NCI-H2227 (cell line): ENCODE measurements around the gene ZNF516.

Source experiments
- DNase-seq: peaks from one replicate; lab custom pipeline; 2025; ENCODE audit not compliant: unreplicated experiment; lab: John Stamatoyannopoulos, UW

Gene ZNF516

GRCh38 chr18:76491776-76492668, 3.0 kb downstream of the ZNF516 start:
- DNase-seq, result peak; percentile 53

DNA sequence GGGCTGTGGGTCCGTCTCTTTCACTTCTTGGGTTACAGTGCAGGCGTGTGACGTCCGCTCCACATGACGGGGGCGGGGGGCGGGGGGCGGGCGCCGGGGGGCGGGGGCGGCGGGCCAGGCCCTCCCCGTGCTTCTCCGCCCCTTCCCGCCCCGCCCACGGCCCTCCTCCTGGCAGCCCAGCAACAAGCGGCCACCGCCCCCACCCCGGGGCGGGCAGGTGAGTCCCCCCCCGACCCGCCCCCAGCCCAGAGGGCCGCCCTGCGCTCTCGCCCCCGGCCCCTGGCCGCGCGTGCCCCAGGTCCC, 3.6 kb downstream of the ZNF516 start:
- DNase-seq, result peak; percentile 76

DNA sequence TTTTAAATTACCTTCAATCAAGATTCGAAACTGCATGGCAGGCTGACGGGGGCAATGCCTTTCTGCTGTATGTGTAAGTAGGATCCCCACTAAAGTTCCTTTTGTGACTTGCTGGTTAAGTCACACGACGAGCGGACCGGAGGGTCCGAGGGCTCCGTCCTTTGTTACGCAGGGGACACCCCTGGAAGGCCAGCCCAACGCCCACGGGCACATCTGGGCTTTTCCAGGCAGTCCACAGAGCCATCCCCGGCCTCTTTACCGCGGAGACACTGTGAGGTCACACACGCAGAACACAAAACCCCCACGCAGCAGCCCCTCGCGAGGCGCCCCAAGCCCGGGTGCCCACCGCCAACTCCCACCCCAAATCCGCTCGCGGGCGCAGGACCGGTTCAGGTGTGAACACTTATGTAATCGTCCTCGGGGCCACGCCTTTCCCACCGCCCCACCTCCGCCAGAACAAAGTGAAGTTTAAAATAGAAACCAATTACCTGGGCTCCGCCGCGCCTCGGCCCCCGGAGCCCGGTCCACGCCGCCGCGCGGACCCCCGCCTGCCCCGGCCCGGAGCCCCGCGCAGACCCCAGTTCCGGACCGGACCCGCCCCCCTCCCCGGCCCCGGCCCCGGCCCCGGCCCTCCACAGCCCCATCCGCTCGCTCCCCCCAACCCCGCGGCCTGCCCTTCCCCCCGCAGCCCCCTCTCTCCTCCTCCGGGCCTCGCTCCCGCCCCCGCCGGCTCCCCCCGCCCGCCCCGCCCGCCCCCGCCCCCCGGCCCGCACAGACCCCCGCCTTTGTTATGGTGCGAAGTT, 4.2 kb downstream of the ZNF516 start:
- peak; percentile 60 for DNase-seq

- no peak for DNase-seq
Measured at GRCh38 chr18:76490033-76490432, 5.0 kb downstream of the ZNF516 start.

DNA sequence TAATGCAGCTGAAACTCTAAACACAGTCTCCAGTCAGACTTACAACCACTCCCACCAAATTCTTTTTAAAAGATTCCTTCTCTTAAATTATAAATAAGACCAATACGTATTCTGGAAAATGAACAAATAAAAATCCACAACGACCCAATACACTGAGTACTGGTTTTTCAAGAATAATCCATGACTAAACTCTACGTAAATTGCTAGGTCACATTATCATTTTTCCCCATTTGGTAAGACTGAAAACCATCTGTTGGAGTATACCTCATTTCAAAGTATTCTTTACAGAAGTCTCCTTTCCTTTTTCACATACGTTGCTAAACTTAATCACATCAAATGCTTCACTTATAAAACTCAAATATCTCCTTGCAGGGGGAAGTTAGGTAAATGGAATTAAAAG, 6.0 kb downstream of the ZNF516 start:
- DNase-seq, result no peak

DNA sequence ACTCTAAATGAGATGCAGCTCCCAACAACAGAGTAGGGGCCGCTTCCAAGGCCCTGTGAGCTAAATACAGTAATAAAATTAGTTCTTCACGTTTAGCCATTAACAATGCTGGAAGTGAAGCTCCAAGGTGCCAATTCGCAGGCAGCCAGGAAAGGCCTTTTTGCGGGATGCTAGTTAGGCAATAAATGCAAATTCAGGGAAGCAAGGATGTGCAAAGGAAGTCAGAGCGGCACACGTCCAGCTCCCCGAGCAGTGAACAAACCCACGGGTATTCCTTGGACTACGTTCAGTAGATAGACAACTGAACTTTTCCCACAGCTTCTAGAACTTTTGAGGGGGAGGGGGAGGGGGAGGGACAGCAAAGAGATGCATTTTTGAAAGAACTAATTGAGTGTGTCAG, 6.9 kb downstream of the ZNF516 start:
- no peak for DNase-seq

DNA sequence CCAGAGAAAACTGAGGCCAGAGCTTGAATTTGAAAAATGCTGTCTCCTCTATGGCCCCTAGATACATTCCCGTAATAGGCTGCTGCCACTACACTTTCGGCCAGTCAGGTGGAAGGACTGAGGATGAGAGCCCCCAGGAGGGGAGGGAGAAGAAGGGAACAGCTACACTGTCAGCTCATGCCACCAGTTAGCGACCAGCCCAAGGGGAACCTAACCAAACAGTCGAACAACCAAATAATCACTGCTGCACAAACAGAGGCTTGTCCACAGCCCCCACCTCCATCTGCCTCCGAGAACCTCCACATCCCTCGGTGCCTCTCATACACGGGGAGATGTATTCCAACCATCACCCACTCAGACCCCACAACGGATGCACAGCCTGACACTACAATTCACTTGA, 7.3 kb downstream of the ZNF516 start:
- peak; percentile 40 for DNase-seq

DNA sequence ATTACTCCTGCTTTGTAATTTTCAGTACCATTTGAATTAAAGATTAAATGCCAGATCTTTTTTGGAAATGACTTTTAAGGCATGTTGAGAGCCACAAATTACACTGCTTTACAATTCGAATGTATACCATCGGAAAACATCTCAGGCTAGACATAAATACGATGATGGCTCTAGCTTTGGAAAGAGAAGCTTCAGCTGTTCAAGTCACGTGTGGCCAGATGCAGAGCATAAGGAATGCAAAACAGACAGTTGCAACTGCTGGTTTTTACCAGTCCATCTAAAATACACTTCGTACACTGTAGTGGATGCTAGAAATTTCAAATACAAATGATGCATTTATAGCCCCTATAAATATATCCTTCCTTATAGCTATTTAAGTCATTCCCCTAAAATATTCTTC, 8.0 kb downstream of the ZNF516 start:
- no peak for DNase-seq

DNA sequence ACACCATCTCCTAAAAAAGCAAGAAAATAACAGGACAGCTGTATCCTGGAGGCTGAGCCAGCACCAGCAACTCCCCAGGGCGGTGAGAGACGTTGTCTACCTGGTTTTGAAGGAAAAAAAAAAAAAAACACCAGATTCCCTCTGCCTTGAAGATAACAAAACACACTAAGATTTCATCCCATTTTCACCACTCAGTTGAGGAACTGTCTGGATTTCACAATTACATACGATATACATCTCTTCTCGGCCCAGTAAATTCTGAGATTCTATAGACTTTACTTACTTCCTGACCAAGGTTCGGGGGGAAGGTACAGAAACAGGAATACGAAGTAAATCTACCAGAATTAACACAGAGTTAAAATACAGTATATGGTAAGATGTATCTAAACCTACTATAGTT, 8.5 kb downstream of the ZNF516 start:
- no peak for DNase-seq

GRCh38 chr18:76486038-76486437, 9.0 kb downstream of the ZNF516 start:
- DNase-seq, result no peak

DNA sequence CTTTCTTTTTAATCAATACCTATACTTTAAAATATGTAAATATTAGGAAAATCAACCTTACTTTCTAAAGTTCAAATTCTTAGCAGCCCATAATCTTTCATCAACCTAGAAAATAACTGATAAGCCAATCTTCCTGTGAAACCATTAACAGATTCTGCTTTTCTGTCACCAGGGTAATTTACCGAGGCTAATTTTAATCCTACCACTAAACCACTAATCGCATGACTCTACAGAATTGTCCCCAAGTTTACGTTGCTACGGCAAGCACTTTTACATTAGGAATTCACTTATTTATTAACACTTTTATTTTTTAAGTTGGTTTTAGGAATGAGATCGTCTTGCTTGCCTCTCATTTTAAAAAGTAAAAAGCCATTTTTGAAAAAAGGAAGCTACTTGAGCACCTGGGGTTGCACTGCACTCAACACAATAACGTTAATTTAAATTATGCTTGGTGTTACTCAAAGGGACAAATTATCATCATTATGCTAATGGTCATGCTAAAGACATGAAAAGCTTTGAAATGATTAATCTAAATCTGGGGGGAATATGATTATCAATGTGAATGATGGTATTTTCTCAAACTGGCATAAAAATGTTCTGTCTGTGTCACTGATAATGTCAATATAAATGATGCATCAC, 10.2 kb downstream of the ZNF516 start:
- no peak for DNase-seq

- no peak for DNase-seq
Measured at GRCh38 chr18:76483780-76484179, 11.3 kb downstream of the ZNF516 start.

DNA sequence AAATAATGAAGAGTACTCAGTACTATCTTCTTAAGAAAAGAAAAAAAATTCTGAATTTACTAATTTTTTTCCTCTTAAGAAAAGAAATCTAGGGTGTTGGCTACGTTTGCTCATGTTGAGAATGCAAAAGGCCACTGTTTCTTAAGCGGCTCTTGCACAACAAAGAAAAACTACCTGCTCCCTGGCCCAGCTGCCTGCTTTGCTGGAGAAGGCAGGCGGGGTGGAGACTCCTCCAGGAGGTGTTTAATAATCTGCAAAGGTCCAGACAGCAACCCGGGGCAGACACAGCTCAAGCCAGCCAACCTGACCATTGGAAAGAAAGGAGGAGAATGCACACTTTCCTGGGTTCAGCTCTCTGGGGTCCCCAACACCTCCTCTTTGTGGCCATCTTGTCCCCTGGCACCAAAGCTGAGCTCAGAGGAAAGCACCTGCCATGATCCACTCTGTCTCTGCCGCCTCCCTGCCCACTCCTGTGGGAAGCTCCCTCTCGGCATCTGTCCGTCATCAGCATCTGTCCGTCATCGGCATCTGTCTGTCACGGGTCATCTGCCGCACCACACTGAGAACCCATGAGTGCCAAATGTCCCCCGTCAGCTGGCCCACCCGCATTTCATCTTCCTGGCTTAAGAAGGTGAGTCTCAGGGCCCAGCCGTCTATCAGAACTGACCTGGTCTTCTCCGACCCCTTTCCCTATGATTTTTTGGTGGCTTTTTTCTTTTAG, 11.9 kb downstream of the ZNF516 start:
- DNase-seq, result no peak

- DNase-seq, result no peak
Measured at GRCh38 chr18:76482267-76482666, 12.8 kb downstream of the ZNF516 start.

- DNase-seq, result no peak
Measured at GRCh38 chr18:76480913-76481312, 14.1 kb downstream of the ZNF516 start.

DNA sequence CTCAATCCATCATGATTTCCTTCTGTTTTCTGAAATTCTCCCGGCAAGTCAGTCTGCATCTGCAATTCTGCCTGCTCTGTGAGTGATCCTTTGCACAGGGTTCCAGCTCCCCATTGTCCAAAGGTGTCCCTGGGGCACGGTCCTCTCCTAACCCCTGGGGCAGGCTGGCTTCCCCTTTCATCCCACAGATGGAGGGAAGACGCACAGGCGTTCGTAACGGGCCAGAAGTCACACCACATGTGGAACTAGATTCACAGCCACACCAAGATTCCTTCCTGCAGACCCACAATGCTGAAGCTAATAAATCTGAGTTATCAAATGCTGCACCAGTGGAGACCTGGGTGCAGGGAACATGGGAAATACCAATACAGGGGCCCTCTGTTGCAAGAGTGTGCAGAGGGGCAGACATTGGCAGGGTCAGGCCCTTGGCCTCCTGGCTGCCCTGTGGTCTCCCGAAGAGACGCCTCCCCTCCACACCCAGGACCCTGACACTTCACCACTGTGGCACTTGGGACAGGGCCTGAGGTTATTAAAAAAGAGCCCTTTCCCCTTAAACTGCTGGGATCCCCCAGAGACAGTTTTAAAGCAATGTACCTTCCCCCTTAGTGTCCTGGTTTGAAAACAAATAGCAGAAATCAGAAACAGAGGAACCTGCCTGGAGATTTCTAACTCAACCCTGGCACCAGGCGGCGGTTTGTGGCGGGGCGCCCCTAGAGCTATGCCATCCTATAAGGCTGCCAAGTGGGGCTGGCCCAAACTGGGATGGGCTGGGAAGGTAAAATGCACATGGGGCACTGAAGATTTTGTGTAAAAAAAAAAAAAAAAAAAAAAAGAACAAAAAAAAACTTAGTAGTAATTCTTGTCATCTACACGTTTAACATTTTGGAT, 15.4 kb downstream of the ZNF516 start:
- no peak for DNase-seq

DNA sequence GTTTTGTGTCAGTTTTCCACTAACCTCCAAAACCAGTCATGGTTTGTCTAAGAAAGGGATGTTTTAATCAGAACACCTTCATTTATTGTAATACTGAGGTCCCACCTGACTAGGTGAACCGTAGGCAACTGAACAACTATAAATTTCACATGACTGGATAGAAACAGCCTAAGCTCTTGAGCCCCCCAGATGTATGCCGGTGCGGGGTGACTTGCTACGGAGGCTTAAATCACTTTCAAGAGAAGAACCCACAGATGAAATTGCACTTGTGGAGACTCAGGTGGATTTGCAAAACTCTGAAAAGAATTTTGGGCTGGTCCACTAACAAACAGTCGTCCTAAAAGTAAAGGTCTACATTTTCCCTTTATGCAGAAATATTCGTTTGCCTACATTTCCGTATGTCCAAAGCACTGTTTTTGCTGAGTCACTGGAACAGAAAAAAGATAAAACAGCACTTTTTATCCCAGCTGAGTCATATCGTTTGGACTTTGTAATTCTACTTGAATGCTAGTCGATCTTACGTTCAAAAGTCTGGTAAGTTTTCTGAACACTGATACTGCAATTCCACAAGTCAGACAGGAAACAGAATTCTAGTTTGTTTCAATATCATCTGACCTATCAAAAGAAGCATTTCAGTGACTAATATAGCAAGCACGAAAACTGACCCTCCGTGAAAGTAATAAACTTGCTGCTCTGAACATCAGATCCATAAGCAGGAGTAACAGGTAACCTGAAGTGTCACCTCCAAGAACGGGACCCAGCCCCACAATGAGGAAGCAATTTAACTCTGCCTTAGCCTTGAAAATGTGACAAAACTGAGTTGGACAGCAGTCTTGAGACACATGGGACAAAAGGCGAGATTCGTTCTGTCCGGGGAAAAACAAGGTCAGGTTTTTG, 18.1 kb downstream of the ZNF516 start:
- no peak for DNase-seq

- no peak for DNase-seq
Measured at GRCh38 chr18:76475450-76476194, 19.4 kb downstream of the ZNF516 start.

DNA sequence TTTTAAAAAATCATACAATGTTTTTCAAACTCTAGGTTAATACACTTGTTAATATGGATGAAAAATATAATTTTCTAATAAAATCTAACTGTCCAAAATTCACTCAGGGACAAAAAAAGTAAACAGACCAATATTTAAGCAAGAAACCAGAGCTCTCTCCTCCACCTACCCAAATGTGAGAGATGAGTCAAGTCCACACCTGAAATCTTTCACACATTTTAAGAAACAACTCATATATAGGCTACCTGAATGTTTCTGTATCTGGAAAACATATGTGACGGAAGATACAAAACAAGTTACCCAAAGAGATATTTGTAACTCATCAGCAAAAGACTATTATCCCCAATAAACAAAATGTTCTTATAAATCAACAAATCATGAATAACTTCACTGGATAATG, 20.2 kb downstream of the ZNF516 start:
- DNase-seq, result no peak
